Fibroblast of skin of scalp (primary cell): ENCODE results near the gene NR2F1-AS1.
A peak's percentile ranks its signal among the peaks of the same experiment; 100 is the strongest.

ENCODE experiments used
- DNase-seq: peaks from one replicate; pipeline ENCODE4 v3.0.0-alpha.2; 2013

The NR2F1-AS1 gene

DNA sequence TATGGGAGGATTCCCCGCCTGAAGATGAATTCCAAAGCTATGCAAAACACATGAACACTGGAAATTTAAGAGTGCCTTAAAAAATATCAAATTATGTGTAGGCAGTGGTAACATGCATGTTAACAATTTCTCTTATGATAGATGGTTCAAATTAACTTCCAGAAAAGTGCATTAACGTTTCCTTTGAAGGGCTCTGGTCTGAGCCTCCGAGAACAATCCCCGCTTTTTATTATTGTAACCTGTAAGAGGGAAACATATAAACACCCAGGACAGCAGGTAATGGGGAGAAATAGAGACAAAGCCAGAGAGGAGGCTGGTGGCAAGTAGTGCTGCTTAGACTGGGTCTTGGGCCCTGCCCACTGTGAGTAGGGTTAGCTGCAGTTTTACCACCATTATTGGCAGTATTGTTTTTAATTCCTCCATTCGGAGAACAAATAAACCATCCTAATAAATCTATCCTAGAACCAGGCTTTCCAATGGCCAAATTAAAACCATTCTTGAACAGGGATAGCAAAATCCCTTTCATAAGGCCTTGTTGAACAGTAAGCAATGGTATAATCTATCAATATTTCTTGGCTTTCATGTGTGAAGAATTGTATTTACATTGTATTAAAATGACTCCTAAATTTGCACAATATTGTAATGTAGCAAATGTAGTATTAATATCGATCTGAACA lies 8.3 kb upstream of the NR2F1-AS1 start:
- no peak for DNase-seq

DNA sequence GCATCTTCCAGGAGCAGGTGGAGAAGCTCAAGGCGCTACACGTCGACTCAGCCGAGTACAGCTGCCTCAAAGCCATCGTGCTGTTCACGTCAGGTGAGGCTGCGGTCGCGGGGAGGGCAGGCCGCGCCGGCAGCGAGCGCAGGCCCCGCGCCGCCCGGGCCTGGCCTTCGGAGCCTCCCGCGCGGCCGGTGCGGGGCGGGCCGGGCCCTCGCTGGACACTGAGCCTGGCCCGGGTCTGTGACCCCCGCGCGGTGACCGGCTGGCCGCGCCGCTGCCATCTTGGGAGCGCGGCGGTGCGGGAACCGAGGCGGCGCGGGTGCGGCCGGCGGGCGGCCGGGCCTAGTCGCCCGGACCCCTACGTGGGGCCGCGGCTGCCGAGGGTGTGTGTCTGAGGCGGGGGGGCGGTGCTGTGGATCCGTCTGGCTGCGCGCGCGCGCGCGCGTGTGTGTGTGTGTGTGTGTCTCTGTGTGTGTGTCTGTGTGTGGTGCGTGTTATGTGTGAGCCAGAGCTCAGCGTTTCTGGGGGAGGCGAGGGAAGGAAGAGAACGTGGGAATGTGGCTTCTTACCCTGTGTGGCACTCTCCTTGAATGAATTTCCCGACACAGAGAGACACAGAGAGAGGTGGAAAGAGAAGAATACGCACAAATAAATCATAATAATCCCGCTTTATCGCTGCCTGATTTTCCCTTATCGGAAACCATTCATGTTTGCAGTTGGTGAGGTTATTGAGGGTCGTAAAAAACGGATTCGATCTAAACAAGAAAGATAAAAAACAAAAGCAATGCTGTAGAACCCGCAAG lies 7.5 kb upstream of the NR2F1-AS1 start:
- DNase-seq: peak; percentile 32

DNA sequence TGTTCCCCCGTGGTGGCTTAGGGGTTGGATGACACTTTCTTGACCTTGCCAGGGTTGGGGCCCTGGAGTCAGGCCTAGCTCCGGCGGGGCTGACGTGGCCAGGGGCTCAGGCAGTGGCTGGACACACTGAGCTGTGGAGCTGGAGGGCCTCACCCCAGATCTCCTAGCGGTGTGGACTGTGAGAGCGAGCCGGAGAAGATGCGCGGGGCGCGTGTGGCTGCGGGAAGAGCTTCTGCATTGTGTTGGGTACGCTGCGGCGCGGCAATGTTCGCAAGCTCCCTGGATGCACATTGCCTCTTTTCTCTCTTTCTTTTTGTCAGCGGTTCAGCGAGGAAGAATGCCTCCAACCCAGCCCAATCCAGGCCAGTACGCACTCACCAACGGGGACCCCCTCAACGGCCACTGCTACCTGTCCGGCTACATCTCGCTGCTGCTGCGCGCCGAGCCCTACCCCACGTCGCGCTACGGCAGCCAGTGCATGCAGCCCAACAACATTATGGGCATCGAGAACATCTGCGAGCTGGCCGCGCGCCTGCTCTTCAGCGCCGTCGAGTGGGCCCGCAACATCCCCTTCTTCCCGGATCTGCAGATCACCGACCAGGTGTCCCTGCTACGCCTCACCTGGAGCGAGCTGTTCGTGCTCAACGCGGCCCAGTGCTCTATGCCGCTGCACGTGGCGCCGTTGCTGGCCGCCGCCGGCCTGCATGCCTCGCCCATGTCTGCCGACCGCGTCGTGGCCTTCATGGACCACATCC lies 6.8 kb upstream of the NR2F1-AS1 start:
- DNase-seq: no peak

DNA sequence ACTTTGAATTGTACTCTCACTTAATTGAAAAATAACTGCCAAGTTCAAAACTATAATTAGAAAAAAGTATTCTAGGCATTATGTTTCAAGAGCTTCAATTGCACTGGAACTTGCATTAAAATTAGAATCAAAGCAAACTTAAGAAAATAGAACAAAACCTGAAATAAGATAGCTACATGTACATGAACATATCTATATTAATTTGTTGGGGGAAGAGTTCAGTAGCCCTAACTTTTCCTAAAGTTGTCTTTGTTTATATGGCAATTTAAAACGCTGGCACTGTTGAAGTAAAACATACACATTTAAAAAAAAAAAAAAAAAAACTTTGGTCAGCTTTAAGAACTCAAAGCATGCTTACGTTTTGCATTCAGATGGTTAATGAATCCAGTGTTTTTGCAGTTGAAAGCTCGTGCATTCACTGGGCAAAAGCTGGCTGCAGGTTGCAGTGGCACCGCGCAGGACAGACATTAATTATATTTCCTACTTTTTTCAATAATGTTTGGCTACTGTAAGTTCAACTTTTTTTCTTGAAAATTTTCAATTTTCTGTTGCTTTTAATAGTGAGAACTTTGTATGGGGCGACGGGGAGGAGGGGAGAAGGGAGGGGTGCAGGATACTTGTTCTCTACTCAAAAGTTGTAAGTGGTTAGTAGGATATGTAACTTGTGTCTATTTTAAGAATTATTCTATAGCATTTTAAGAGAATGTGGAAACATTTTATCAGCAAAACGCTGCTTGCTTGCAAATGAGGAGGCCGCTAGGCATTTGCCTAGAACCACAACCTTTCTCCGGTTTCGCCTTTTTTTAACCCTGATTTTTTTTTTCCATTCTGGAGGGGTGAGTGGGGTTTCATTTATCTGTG lies 5.9 kb upstream of the NR2F1-AS1 start:
- DNase-seq: no peak

DNA sequence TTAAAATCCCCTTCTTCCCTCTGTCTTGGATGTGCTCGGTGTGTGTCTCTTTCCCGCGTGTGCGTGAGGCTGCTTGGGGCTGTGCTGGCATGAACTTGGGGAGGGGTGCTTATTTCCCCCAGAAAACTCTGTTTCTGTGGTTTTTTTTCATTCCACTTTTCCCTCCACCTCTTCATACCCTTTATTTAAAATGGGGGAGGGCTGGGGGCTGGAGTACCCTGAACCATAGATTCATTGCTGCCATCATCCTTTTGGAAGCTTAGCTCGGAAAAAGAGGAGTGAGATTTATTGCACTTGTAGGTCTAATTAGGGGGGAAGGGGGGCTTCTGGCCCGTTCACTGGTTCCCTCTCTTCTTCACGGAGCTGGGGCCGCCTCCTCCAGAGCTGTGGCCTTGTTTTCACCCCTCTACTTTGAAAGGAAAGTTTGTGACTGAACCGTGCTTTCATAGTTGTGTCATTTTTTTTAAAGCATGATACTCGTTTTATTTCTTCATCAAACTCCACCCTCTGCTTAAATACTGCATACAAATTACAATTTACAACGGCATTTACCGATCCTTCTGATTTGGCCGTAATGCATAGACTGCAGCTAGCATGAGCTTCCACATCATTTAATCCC lies 4.9 kb upstream of the NR2F1-AS1 start:
- no peak for DNase-seq

DNA sequence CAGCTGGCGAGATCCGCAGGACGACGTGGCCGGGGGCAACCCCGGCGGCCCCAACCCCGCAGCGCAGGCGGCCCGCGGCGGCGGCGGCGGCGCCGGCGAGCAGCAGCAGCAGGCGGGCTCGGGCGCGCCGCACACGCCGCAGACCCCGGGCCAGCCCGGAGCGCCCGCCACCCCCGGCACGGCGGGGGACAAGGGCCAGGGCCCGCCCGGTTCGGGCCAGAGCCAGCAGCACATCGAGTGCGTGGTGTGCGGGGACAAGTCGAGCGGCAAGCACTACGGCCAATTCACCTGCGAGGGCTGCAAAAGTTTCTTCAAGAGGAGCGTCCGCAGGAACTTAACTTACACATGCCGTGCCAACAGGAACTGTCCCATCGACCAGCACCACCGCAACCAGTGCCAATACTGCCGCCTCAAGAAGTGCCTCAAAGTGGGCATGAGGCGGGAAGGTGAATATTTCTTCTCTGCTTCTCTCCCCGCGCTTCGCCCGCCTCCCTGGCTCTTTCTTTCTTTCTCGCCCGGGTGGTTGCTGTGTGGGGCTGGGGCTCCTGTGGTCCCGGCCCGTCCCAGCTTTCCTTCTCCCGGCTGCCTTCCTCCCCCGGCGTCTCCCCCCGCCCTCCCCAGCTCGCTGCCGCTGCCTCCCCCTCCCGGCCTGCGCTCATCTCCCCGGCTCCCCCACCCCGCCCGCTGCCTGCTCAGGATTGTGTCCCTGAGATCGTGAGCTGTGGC lies 4.2 kb upstream of the NR2F1-AS1 start:
- peak; percentile 38 for DNase-seq

DNA sequence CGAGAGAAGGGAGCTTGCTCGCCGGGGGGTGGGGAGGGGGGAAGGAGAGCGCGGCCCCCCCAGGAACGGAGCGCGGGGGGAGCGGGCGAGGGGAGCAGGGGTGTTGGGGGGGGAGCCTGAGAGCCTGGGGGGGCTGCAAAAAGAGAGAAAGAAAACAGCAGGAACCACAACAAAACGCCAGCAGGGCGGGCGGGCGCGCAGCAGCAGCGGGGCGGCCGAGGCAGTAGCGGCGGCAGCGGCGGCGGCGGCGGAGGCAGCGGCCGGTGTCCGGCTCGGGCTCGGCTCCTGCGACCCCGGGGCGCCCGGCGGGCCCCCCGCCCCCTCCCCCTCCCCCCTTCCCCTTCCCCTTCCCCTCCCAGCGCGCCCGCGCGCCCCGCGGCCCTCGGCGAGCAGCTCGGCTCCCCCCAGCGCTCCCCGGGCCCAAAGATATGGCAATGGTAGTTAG lies 3.6 kb upstream of the NR2F1-AS1 start:
- no peak for DNase-seq

DNA sequence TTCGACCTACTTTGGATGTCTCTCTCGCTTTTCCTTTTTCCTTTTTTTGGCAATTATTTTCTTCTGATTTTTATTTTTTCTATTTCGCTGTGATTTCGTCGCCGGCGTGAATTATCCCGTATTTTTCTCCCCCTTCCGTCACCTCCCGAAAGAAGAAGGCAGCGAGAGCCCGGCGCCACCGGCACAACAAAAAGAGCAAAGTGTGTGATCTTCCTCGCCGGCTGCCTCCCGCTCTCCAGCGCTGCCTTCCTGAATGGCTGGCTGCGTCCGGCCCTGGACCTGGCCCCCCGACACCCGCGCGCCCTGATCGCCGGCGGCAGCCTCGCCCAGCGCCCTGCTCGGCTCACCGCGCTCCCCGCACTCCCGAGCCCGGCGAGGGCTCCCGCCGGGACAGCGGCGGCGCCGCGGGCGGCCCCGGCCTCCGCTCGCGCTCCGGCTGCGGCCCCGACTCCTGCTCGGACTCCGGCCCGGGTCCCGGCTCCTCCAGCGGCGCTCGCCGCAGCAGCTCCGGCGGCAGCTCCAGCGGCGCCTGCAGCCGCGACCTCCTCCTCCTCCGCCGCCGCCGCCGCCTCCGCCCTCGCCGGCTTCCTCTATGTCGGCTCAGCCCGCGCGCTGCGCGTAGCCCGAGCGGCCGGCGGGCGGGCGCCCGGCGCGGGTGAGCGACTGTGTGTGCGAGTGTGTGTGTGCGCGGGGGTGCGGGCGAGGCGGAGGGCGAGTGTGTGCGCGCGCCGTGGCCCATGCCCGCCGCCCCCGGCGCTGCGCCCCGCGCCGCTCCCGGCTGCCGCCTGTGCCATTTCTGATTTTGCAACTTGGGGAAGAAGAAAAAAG lies 3.0 kb upstream of the NR2F1-AS1 start:
- peak; percentile 76 for DNase-seq

DNA sequence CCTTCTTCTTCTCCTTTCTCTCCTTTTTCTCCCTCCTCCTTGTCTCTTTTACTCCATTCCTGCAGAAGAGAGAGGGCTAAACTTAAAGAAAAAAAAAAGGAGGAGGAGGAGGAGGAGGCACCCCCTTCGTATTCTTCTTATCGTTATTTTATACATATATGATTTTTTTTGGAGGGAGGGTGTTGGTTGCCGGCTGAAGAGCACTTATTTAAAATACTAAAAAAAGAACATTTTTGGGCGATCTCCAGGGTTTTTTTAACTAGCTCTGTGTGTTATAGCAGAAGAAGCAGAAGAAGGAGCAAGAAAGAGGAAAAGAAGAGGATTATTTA lies 2.4 kb upstream of the NR2F1-AS1 start:
- no peak for DNase-seq

DNA sequence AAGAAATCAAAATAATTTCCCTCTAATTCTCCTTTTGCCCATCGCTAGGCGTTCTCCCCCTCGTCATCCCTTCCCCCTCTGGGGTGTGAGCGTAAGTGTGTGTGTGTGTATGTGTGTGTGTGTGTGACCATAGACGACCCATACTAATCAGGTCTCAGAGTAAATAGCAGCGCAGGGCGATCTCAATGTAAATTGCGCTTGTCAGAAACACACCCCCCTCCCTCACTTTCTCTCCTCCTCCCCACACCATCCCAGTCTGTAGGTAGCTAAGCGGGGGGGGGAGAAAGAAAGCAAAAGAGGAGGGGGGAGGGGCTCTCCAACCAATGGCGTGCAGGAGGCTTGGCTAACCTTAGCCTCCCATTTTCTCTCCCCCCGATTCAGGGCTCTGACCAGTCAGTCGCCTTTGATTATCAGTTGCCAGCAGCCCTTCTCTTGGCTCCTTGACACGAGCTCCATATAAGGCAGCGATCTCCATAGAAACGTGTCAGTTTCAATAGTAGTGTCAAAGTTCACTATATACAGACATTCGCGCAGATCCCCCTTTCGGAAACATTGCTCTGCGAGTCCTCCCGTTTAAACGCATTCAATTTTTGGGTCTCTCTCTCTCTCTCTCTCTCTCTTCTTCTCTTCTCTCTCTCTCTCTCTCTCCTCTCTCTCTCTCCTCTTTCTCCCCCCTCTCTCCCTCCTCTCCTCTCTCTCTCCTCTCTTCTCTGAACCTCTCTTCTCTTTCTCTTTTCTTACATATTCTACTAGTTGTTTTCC lies 1.8 kb upstream of the NR2F1-AS1 start, which contains the start of gene NR2F1:
NR2F1 (plus strand) TSS at position 546 of the 762 bp plus-strand sequence. CDS start 1,802 bp downstream, outside the sequence.
- peak; percentile 94 for DNase-seq

DNA sequence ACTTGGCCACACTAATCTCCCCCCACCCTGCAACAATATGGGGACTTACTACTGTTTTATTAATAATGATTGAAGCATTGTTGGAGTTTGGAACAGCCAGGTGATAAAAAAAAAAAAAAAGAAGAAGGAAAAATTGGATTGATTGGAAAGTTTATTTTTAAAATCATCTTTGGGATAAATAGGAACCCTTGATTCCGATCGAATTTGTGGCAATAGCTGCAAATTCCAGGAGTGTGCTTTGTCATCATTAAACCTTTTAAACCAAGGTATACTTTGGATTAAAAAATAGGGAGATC lies 1.1 kb upstream of the NR2F1-AS1 start:
- no peak for DNase-seq

DNA sequence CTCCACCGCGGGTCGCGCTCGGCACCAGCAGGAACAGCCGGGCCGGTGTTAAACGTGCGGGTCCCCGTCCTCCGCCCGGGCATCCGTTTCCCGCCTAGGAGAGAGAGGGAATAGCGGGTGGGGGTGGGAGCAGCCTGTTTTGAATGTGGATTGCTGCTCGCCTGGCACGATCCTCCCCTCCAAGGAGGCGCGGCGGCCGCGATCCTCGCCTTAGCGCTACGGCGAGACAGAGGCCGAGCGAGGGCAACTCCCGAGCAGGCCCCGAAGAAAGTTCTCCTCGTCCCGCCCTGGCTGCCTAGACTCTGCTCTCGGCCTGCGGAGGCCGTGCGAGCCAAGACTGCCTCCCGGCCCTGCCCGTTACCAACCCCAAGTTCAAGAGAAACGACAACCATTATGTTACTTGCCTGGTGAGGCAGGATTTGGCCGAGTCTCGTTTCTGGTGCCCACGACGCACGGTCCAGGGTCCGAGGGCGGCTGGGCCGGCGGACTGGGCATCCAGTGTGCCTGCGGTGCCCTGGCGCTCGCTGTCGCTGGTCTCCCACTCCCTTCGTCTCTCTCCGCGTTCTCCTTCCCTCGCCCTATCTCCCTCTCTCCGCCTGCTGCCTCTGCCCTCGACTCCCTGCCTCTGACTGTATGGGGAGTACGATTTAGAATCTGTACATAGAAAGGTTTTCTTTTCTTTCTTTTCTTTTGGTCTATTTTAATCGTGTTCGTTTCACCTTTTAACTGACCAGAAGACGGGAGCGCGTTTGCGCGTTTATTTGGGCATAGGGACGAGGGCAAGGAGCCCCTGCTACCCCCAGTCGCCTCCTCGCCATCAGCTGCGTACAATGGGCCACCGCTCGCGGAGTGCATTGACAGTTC lies 724 bp downstream of the NR2F1-AS1 start:
- DNase-seq: peak; percentile 61

DNA sequence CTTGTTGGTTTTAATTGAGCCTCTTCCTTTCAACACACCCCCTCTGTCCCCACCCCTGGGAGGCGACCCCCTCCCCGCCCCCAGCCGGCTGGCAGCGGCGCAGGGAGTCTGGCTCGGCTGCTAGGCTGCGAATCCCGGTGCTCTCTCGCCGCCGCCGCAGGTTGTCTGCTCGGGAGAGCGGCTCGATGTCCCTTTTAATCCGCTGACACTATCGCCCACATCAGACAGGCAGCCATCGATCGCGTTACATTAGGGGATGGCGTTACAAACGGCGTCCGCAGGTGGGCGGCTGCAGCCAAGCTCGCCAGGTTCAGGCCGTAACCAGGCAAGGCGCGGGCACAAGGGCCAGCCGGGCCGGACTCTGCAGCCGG lies 1.3 kb downstream of the NR2F1-AS1 start:
- DNase-seq: no peak

DNA sequence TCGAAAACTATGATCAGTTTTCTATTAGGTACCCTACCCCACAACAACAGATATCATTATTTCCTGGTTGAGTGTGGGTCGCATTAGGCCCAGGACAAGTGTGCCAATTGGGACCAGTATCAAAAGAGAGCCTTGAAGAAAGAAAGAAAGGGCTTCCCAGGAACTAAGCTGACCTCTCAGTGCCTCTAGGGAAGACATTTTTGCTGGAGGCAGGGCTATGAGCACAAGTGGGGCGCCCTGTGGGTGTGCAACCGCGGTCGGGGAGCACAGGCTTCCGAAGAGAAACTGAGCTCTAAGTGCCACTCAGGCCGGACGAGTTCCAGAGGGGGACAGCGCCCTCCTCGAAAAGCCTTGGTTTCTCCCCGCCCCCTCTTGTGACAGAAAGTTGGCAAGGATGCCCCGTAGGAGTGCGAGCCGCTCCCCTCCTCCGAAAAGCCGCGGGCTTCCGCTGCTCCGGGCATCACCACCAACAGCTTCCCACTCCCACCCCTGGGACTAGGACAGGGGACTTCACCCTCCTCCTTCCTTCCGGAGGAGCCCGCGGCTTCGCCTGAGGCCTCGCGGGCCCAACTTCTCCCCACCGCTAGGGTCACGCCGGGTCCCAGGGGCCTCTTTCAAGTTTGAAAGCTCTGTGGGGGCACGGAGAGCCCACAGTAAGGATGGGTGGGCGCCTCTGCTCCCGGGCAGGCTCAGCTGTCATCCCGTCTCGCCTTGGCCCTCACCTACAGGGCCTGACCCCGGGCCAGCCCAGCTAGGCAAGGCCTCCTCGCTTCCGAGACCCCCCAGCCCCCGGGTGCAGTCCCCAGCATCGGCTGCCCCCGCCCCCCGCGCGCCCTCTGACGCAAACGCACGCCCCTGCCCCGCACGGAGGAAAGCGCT lies 2.0 kb downstream of the NR2F1-AS1 start:
- peak; percentile 55 for DNase-seq

DNA sequence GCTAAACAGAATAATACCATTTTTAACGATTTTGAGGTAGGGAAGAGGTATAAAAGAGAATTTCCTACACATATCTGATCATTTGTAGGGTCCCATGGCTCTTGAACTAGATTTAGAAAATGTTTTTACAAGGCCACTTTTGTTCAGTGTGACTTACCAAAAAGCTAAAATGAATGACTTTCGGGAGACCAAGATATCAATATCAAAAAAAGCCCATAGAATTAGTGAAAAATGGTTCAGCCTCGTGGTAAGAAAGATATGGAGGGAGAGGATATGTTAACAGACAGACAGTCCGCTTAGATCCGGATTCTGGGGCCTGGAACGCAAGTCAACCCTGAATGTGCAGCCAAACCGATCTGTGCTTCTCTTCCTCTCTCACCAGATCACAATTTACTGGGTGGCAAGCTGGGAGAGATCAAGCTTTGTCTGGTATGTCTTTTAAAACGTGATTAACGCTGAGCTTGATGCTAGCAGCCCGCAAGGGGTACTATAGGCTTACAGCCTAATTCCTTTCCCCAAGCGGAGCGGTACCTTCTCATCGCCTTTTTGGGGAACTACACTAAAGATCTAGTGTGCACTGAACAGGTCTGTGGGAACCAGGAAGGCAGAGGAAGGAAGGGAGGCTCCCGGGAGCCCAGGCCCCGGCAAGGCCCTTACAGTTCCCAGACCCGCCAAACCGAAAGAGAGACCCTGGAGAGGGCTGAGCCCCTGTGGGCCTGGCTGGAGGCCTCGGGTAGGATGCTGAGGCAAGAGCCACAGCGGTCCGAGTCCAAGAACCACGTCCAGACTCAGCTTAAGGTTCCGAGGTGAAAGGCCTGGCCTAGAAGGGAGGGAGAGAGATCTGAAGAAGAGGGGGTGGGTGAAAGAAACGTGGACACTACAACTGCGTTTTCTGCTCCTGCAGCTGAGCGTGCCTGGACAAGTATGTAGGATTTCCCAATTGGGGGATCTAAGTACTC lies 2.9 kb downstream of the NR2F1-AS1 start:
- no peak for DNase-seq
